Trophoblast cell (in vitro differentiated cells and primary cell): Measurements from ENCODE around the gene FAM219B.
"Not testable (repeated sequence)": the region's sequence is repeated elsewhere in the genome, so short reads cannot be mapped to it uniquely, and the experiment has no call there.

Experiments used
- DNase-seq, 2 donors: peaks; one replicate each; pipeline ENCODE4 v3.0.0-alpha.2; 2016
- H2AFZ ChIP-seq: 2 replicates; pipeline ENCODE4 v1.6.1; 2013; ENCODE audit warnings: low read length, moderate library complexity, mild to moderate bottlenecking; ENCODE audit not compliant: insufficient read depth, poor library complexity
- H2AK5ac ChIP-seq: 2 replicates; pipeline ENCODE4 v1.6.1; 2013; ENCODE audit warnings: mild to moderate bottlenecking, low read length
- H2BK120ac ChIP-seq: 2 replicates; pipeline ENCODE4 v1.6.1; 2013; ENCODE audit warnings: low read length, mild to moderate bottlenecking, moderate library complexity; ENCODE audit not compliant: insufficient read depth, poor library complexity
- H2BK12ac ChIP-seq: 2 replicates; pipeline ENCODE4 v1.6.1; 2013; ENCODE audit warnings: mild to moderate bottlenecking, low read length, moderate library complexity
- H2BK5ac ChIP-seq: 2 replicates; pipeline ENCODE4 v1.6.1; 2013; ENCODE audit warnings: low read length, low read depth, moderate library complexity, mild to moderate bottlenecking; ENCODE audit not compliant: poor library complexity
- H3K14ac ChIP-seq: 2 replicates; pipeline ENCODE4 v1.6.1; 2013; ENCODE audit warnings: mild to moderate bottlenecking, low read length
- H3K18ac ChIP-seq: 2 replicates; pipeline ENCODE4 v1.6.1; 2013; ENCODE audit warnings: mild to moderate bottlenecking, low read length
- H3K23ac ChIP-seq: 2 replicates; pipeline ENCODE4 v1.6.1; 2013; ENCODE audit warnings: low read length
- H3K27ac ChIP-seq: 2 replicates; pipeline ENCODE4 v1.5.1; 2013; ENCODE audit warnings: low read depth, mild to moderate bottlenecking, inconsistent platforms, low read length, moderate library complexity
- H3K27me3 ChIP-seq: 2 replicates; pipeline ENCODE4 v1.6.1; 2013; ENCODE audit warnings: inconsistent platforms, mild to moderate bottlenecking, low read length, moderate library complexity; ENCODE audit not compliant: insufficient read depth
- H3K36me3 ChIP-seq, 2 experiments: 1 replicate in 1 of 2; 2 replicates in 1 of 2; pipeline ENCODE4 v1.6.1; 2013; ENCODE audit warnings: low read length in 2 of 2, mild to moderate bottlenecking in 2 of 2, moderate library complexity in 1 of 2; ENCODE audit not compliant: insufficient read depth in 2 of 2, control insufficient read depth in 1 of 2
- H3K4ac ChIP-seq: 2 replicates; pipeline ENCODE4 v1.6.1; 2013; ENCODE audit warnings: low read depth, mild to moderate bottlenecking, low read length, moderate library complexity
- H3K4me1 ChIP-seq, 2 experiments: 1 replicate in 1 of 2; 2 replicates in 1 of 2; pipeline ENCODE4 v1.6.1; 2013; ENCODE audit warnings: low read length in 2 of 2, mild to moderate bottlenecking in 2 of 2, moderate library complexity in 1 of 2; ENCODE audit not compliant: insufficient read depth in 2 of 2, control insufficient read depth in 1 of 2
- H3K4me2 ChIP-seq: 2 replicates; pipeline ENCODE4 v1.6.1; 2013; ENCODE audit warnings: inconsistent platforms, mild to moderate bottlenecking, low read length, moderate library complexity
- H3K4me3 ChIP-seq: 2 replicates; pipeline ENCODE4 v1.5.1; 2013; ENCODE audit warnings: mild to moderate bottlenecking, low read depth, low read length, inconsistent platforms
- H3K79me1 ChIP-seq: one replicate; pipeline ENCODE4 v1.6.1; 2013; ENCODE audit warnings: low read length
- H3K79me2 ChIP-seq: 2 replicates; pipeline ENCODE4 v1.6.1; 2013; ENCODE audit warnings: low read length, mild to moderate bottlenecking; ENCODE audit not compliant: control insufficient read depth, insufficient read depth, poor library complexity
- H3K9ac ChIP-seq: 2 replicates; pipeline ENCODE4 v1.6.1; 2013; ENCODE audit warnings: mild to moderate bottlenecking, low read length
- H3K9me3 ChIP-seq: 2 replicates; pipeline ENCODE4 v1.6.1; 2013; ENCODE audit warnings: low read depth, mild to moderate bottlenecking, control low read depth, inconsistent platforms, low read length; ENCODE audit not compliant: insufficient read depth
- H4K12ac ChIP-seq: 2 replicates; pipeline ENCODE4 v1.6.1; 2013; ENCODE audit warnings: low read depth, mild to moderate bottlenecking, low read length, moderate library complexity
- H4K8ac ChIP-seq: 2 replicates; pipeline ENCODE4 v1.6.1; 2013; ENCODE audit warnings: low read depth, mild to moderate bottlenecking, low read length, moderate library complexity
- H4K91ac ChIP-seq: one replicate; pipeline ENCODE4 v1.6.1; 2013; ENCODE audit warnings: low read depth, mild to moderate bottlenecking, low read length, moderate library complexity
- WGBS: extraction: QIAGEN DNeasy Blood & Tissue Kit; methylation state at CpG from one replicate; pipeline ENCODE4 v1.1.7; 2013; ENCODE audit warnings: missing lambda C conversion rate; ENCODE audit not compliant: insufficient read length, insufficient coverage; ENCODE audit errors: extremely low coverage; 5-methylcytosine and 5-hydroxymethylcytosine counted together

The FAM219B gene

DNA sequence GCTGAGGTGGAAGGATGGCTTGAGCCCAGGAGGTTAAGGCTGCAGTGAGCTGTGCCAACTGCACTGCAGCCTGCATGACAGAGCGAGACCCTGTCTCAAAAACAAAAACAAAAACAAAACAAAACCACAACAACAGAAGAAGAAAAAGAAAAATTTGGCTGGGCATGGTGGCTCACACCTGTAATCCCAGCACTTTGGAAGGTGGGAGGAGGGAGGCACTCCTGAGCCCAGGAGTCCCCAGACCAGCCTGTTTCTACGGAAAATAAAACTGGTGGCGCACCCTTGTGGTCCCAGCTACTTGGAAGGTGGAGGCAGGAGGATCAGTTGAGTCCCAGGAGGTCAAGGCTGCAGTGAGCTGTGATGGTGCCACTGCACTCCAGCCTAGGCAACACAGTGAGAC lies 28.5 kb upstream of the FAM219B start:
- not testable (repeated sequence) for H3K27ac ChIP-seq, H4K8ac ChIP-seq, H2BK5ac ChIP-seq, H3K14ac ChIP-seq, H2AK5ac ChIP-seq, H2AFZ ChIP-seq, H3K23ac ChIP-seq, H3K27me3 ChIP-seq, H3K9ac ChIP-seq, H3K4me1 ChIP-seq, H2BK120ac ChIP-seq, H3K4me3 ChIP-seq, H3K36me3 ChIP-seq, H3K9me3 ChIP-seq, H3K4me2 ChIP-seq, H2BK12ac ChIP-seq, H4K91ac ChIP-seq, H3K18ac ChIP-seq, H3K4ac ChIP-seq, H4K12ac ChIP-seq
- WGBS, result no CpG with 5 or more reads among the region's 3 CpGs
- H3K79me1 ChIP-seq, result peaks cover 11% of the 10 kb centered on the region
- DNase-seq, result peak in 1 of 2 donors; percentile 15
- H3K79me2 ChIP-seq, result peaks cover 12% of the 10 kb centered on the region

DNA sequence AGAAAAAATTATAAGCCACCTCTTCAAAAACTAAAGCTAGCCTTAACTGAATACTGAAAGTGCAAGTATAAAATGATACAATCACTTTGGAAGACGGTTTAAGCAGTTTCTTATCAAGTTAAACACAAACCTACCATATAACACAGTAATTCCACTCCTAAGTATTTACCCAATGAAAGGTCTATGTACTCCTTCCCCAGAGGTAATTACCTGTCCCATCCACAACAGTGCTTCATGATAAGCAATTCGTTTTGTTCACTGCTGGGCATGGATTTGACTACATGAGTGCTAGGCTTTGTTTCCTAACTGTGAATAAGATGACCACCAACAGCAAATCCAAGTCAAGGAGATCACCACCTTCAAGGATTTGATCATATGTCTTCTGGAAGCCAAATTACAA lies 26.9 kb upstream of the FAM219B start:
- H2AK5ac ChIP-seq, result no peak overlapping the region
- peak overlapping the region; percentile 15 for H3K4ac ChIP-seq
- no peak overlapping the region for H2AFZ ChIP-seq
- H2BK12ac ChIP-seq, result no peak overlapping the region
- peaks cover 12% of the 10 kb centered on the region for H3K79me2 ChIP-seq
- DNase-seq, result no peak
- H3K18ac ChIP-seq, result no peak overlapping the region
- no peak overlapping the region for H2BK120ac ChIP-seq
- H3K79me1 ChIP-seq, result peaks cover 11% of the 10 kb centered on the region
- H3K23ac ChIP-seq, result no peak overlapping the region
- no peak overlapping the region for H3K27ac ChIP-seq
- H3K4me1 ChIP-seq, result no peaks in the 10 kb centered on the region
- H3K9ac ChIP-seq, result no peak overlapping the region
- no peak overlapping the region for H2BK5ac ChIP-seq
- no peak overlapping the region for H3K14ac ChIP-seq
- H3K9me3 ChIP-seq, result no peaks in the 10 kb centered on the region
- no CpG with 5 or more reads among the region's 2 CpGs for WGBS
- H3K4me3 ChIP-seq, result no peak overlapping the region
- no peak overlapping the region for H3K4me2 ChIP-seq
- no peak overlapping the region for H4K12ac ChIP-seq
- no peak overlapping the region for H4K91ac ChIP-seq
- no peak overlapping the region for H4K8ac ChIP-seq
- H3K27me3 ChIP-seq, result no peaks in the 10 kb centered on the region
- H3K36me3 ChIP-seq, result peaks cover 12 to 17% of the 10 kb centered on the region in 2 experiments

DNA sequence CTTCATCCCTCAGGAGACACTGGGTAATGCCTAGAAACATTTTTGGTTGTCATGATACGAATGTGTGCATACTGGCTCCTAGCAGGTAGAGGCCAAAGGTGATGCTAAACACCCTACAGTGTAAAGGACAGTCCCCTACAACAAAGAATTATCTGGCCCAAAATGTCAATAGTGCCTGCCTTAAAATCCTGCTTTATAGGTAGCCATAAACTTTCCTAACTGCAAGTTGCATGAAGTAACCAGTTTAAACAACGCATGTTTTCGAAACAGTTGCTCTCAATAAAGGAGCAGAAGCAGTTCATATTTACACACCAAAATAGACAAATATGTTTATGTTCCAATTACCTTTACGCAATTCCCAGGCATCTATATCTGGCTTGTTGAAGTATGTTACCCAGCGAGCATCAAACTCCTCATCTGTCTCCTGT lies 22.1 kb upstream of the FAM219B start:
- WGBS, result no CpG with 5 or more reads among the region's 5 CpGs
- Histone ChIP-seq H3K14ac (no peak overlapping the region), H3K27me3 (no peaks in the 10 kb centered on the region)

DNA sequence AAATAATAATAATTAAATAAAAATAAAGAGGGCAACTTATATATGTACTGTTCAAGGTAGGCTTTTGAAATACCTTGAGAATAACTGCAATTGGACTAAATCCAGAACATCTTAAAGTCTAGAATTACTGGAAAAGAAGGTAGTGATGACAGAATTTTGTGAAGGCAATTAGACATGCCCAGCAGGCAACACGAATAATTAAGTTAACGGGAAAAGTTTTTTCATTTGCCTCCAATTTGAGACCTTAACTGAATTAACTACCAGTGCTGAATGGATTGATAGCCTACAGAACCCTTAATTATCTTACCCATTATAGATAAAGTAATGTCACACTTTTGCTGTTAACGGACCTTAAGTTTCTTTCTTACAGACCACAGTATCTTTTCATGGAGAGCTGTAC lies 17.9 kb upstream of the FAM219B start:
- no peaks in the 10 kb centered on the region for H3K79me1 ChIP-seq
- H3K4me3 ChIP-seq, result no peak overlapping the region
- no peak overlapping the region for H3K4ac ChIP-seq
- DNase-seq, result no peak
- no peak overlapping the region for H3K14ac ChIP-seq
- no peak overlapping the region for H2BK120ac ChIP-seq
- H3K27me3 ChIP-seq, result no peaks in the 10 kb centered on the region
- no peak overlapping the region for H3K23ac ChIP-seq
- no peak overlapping the region for H4K91ac ChIP-seq
- H2AFZ ChIP-seq, result no peak overlapping the region
- H3K79me2 ChIP-seq, result no peaks in the 10 kb centered on the region
- H3K4me2 ChIP-seq, result no peak overlapping the region
- no peaks in the 10 kb centered on the region for H3K4me1 ChIP-seq
- no CpG with 5 or more reads among the region's 3 CpGs for WGBS
- H2BK12ac ChIP-seq, result no peak overlapping the region
- no peak overlapping the region for H3K27ac ChIP-seq
- H3K9me3 ChIP-seq, result no peaks in the 10 kb centered on the region
- H3K18ac ChIP-seq, result no peak overlapping the region
- no peak overlapping the region for H3K9ac ChIP-seq
- no peak overlapping the region for H4K8ac ChIP-seq
- H3K36me3 ChIP-seq, result peaks cover 34 to 37% of the 10 kb centered on the region in 2 experiments
- no peak overlapping the region for H2BK5ac ChIP-seq
- H2AK5ac ChIP-seq, result no peak overlapping the region
- H4K12ac ChIP-seq, result no peak overlapping the region

More for the DNA sequence above, 22.1 kb upstream of the FAM219B start:
- Histone ChIP-seq H3K9me3 (no peaks in the 10 kb centered on the region), H3K36me3 (peaks cover 24% of the 10 kb centered on the region in 2 experiments), H3K4me1 (no peaks in the 10 kb centered on the region), H3K27ac (no peak overlapping the region), H3K79me2 (no peaks in the 10 kb centered on the region), H3K4me3 (no peak overlapping the region), H4K91ac (no peak overlapping the region), H3K4ac (no peak overlapping the region), H2AK5ac (no peak overlapping the region), H3K9ac (no peak overlapping the region), H3K4me2 (no peak overlapping the region), H2BK5ac (no peak overlapping the region), H2BK12ac (no peak overlapping the region), H4K8ac (no peak overlapping the region), H4K12ac (no peak overlapping the region), H3K79me1 (no peaks in the 10 kb centered on the region), H2BK120ac (no peak overlapping the region), H3K18ac (no peak overlapping the region), H3K23ac (no peak overlapping the region), H2AFZ (no peak overlapping the region)
- no peak for DNase-seq
